ENCODE results near the gene UBE2K.
"Not testable (repeated sequence)": the region's sequence is repeated elsewhere in the genome, so short reads cannot be mapped to it uniquely, and the experiment has no call there.

Gene UBE2K

DNA sequence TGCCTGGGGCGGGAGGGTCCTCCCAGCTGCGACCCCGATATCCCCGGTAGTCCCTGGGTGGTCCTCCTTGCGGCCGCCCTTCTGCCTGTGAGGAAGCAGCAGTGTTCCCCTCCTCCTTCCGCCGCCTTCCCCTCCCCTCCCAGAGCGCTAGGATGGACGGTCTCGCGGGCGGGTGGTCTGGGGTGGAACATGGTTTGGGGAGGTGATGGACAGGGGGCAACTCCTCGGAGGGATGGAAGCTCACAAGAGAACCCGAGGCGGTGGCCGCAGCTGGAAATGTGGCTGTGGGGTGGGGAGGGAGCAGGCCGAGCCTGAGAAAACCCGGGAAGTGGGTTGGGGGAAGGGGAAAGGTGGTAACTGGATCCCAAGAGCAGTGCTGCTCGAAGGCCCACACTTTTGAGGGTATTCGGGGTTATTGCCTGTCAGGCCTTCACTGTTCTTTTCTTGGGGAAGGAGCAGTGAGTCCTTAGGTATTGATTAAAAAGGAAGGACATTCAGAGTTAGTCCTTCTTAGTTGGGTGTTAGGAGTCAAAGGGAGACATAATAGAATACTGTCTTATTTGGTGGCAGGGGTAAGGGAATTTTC, 581 bp downstream of the UBE2K start:
- no peak for DNase-seq

- DNase-seq = no peak
Observed at GRCh38 chr4:39699687-39700409, 1.9 kb downstream of the UBE2K start.

GRCh38 chr4:39700554-39700953, 2.6 kb downstream of the UBE2K start:
- no peak for DNase-seq

- DNase-seq = no peak
Observed at GRCh38 chr4:39702716-39703115, 4.8 kb downstream of the UBE2K start.

DNA sequence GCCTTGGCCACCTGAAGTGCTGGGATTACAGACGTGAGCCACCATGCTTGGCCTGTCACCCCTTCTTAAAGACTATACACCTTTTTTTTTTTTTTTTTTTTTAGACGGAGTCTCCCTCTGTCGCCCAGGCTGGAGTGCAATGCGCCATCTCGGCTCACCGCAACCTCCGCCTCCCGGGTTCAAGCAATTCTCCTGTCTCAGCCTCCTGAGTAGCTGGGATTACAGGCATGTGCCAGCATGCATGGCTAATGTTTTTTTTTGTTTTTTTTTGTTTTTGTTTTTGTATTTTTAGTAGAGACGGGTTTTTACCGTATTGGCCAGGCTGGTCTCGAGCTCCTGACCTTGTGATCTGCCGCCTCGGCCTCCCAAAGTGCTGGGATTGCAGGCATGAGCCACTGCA, 6.9 kb downstream of the UBE2K start:
- DNase-seq = not testable (repeated sequence)

- DNase-seq = no peak
Observed at GRCh38 chr4:39706334-39706733, 8.4 kb downstream of the UBE2K start.

DNA sequence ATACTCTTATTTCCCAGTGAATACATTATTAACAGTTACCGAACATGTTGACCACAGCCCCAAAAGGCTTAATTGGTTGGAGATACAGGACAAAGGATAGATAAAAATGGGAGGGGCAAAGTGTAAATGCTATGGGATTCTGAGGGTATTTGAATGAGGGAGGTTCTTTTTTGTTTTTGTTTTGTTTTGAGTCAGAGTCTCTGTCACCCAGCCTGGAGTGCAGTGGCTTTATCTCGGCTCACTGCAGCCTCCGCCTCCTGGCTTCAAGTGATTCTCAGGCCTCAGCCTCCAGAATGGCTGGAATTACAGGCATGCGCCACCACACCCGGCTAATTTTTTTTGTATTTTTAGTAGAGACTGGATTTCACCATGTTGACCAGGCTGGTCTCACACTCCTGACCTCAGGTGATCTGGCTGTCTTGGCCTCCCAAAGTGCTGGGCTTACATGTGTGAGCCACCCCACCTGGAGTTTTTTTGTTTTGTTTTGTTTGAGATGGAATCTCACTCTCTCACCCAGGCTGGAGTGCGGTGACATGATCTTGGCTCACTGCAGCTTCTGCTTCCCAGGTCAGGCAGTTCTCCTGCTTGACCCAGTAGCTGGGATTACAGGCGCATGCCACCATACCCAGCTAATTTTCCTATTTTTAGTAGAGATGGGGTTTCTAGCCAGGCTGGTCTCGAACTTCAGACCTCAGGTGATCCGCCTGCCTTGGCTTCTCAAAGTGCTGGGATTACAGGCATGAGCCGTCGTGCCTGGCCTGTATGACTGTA, 9.0 kb downstream of the UBE2K start:
- no peak for DNase-seq

DNA sequence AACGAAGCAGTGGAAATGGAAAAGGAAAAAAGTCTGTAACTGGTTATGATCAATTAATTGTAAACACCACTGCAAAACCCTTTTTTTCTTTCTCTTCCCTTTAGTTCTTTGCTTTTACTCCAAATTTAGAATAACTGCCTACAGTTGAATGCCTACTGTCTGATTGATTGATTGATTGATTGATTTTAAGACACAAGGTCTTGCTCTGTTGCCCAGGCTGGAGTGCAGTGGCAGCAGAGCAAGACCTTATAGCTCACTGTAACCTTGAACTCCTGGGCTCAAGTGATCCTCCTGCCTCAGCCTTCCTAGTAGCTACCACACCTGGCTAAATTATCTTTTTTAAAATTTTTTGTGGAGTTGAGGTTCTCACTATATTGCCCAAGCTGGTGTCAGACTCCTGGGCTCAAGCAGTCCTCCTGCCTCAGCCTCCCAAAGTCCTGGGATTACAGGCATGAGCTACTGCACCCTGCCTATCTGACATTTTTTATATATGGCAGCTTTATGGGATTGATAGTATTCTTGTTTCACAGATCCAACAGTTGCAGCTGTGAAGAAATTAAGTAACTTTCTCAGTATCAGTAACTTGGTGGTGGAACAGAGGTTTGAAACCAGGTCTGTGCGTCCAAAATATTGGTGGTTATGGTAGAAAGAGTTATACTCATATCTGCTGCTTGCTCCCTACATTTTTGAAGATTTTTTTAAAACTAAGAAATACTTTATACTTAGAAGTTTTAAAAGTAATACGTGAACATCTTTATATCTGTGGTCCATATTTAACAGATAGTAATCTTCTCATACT, 12.4 kb downstream of the UBE2K start:
- no peak for DNase-seq

- no peak for DNase-seq
Observed at GRCh38 chr4:39712819-39713607, 15.1 kb downstream of the UBE2K start.

DNA sequence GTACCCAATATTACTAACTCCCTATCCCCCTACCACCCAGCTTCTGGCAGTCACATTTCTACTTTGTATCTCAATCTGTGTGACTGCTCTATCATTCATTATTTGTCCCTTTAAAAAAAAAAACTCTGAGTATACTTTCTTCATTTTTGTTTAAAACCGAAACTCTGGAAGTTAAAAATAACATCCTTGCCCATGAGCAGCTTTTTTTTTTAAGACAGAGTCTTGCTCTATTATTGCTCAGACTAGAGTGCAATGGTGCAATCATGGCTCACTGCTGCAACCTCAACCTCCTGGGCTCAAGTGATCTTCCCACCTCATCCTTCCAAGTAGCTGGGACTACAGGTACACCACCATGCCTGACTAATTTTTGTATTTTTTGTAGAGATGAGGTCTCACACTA, 15.8 kb downstream of the UBE2K start:
- no peak for DNase-seq

- DNase-seq = no peak
Observed at GRCh38 chr4:39714166-39714565, 16.2 kb downstream of the UBE2K start.

DNA sequence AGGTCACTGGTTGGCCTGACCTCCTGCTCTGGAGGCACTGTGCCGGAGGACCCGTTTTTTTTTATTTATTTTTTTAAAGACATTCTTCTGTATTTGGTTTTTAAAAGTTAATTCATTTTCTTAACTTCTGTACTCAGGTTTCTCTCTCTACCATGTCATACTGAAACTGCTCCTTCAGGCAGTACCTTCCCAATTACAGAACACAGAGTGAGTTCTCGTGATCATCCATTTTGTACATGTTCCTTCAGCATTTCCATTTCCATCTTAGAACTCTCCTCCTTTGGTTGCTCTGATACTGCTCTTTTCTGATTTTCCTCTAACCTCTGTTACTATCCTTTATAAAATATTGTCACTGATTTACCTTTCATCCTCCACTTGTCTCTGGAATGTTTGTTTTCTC, 17.9 kb downstream of the UBE2K start:
- DNase-seq = no peak

GRCh38 chr4:39716356-39716755, 18.4 kb downstream of the UBE2K start:
- no peak for DNase-seq

DNA sequence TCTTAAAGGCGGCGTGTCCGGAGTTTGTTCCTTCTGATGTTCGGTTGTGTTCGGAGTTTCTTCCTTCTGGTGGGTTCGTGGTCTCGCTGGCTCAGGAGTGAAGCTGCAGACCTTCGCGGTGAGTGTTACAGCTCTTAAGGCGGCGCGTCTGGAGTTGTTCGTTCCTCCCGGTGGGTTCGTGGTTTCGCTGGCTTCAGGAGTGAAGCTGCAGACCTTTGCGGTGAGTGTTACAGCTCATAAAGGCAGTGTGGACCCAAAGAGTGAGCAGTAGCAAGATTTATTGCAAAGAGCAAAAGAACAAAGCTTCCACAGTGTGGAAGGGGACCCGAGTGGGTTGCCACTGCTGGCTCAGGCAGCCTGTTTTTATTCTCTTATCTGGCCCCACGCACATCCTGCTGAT, 19.8 kb downstream of the UBE2K start:
- not testable (repeated sequence) for DNase-seq

GRCh38 chr4:39718366-39719323, 20.7 kb downstream of the UBE2K start:
- no peak for DNase-seq

DNA sequence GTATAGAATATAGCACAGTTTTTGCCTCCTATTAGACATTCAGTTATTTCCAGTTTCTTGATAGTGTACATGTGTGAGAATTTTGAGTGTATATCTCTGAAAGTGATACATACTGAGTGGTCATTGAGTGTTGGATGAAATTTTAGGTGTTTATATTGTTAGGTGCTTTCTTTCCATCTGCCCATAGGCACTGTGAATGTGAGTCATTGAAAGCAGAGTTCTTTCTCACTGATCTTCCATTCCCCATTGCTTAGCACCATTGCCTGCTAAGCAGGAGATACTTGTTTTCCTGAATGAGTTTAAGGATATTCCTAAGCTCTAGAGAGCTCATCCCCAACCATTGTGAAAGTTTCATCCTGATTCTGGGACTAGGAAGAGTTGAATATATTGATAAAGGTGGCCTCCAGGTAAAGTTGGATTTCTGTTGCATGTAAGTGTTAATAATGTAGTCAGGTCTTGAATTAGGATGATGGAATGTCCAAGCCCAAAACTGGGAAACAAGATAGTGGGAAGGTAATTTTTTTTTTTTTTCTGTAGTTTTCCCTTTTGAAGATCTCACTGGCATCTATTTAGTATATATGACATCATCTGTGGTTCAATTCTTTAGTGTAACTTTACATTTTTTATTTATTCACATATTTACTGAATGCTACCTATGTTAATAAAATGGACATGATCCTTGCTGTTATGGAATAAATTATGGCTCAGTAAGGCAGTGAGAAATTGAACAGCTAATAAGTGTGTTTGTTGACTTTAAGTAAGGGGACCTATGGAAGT, 22.1 kb downstream of the UBE2K start:
- DNase-seq = no peak

DNA sequence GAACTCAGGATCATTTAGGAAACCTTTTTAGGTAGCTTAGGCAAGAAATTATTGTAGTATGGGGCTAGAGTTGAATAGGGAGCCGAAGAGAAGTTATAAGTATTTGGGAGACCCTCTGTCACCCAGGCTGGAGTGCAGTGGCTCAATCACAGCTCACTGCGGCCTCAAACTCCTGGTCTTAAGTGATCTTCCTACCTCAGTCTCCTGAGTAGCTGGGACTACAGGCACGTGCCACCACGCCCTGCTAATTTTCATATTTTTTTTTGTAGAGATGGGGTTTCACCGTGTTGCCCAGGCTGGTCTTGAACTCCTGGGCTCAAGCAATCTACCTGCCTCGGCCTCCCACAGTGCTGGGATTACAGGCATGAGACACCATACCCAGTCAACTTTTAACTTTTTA, 23.3 kb downstream of the UBE2K start:
- not testable (repeated sequence) for DNase-seq

DNA sequence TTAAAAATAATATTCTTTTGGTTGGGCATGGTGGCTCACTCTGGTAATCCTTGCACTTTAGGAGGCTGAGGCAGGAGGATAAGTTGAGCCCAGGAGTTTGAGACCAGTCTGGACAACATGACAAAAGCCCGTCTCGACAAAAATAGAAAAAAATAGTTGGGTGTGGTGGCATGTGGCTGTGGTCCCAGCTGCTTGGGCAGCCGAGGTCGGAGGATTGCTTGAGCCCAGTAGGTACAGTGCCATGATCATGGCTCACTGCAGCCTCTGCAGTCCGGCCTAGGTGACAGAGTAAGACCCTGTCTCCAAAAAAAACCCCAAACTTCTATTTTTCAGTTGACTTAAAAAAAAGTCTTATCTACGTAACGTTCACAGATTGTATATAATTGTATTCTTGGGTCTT, 23.9 kb downstream of the UBE2K start:
- DNase-seq = no peak

DNA sequence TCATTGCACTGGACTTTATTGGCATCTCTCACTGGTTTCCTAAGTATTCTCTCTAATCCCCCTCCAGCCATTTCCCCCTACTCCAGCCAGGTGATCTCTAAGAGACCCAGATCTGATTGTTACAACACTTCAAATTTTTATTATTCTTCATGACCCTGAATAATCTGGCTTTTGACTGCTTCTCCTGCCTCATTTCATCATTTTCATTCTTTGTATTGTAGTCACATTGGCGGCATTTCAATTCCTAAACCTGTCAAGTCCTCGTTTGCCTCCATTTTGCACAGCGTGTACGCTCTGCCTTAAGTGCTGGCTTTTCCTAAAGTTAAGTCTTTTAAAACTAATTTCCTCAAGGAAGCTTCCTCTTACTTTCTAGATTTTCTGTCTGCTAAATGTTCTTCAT, 31.6 kb downstream of the UBE2K start:
- no peak for DNase-seq

- no peak for DNase-seq
Observed at GRCh38 chr4:39730072-39730471, 32.1 kb downstream of the UBE2K start.

Measured in NCI-H446 treated with DMSO at 0.1 percent for 48 hours (cell line).